ENCODE data around the gene TFPI2.

- TF ChIP-seq POLR2AphosphoS5 (IDR thresholded peaks at IDR 0.05; ENCODE audit: low read depth, low read length), result no peak
- no peak for TF ChIP-seq TAF1 (IDR thresholded peaks at IDR 0.05; ENCODE audit: low read depth, low read length)
- no peak for TF ChIP-seq POLR2A (IDR thresholded peaks at IDR 0.05; ENCODE audit: low read depth, low read length)
- TF ChIP-seq SPI1 (IDR thresholded peaks at IDR 0.05; ENCODE audit: low read depth, low read length), result no peak
- TF ChIP-seq PAX5 (IDR thresholded peaks at IDR 0.05; ENCODE audit: insufficient read depth, low read length, severe bottlenecking), result no peak
- TF ChIP-seq POU2F2 (IDR thresholded peaks at IDR 0.05; ENCODE audit: low read depth, low read length), result no peak
Observed at GRCh38 chr7:93866886-93867285, 23.7 kb downstream of the TFPI2 start.

Data from GM12891 (cell line).